ENCODE measurements around the gene TBX15.

The TBX15 gene

DNA sequence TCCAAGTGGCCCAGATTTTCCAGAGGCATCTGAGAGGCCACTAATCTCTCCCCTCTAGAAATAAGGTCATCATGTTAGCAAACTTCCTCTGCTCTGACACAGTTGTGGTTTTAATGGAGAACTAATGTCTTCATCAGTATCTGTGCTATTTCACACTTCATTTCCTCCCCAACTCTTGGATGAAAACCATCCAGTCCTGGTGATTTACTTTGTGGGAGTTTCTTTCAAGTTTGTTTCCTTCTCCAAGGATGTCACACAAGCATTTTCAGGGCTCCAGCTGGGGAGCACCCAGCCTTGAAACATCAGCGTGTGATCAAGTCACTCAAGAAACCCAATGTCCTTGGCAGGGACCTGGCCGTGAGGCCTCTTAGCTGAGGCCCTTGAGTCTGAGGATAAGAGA, 38.8 kb downstream of the TBX15 start:
- H3K27ac ChIP-seq: no peak overlapping the region
- no peak for TF ChIP-seq ZFX (IDR thresholded peaks at IDR 0.05)

DNA sequence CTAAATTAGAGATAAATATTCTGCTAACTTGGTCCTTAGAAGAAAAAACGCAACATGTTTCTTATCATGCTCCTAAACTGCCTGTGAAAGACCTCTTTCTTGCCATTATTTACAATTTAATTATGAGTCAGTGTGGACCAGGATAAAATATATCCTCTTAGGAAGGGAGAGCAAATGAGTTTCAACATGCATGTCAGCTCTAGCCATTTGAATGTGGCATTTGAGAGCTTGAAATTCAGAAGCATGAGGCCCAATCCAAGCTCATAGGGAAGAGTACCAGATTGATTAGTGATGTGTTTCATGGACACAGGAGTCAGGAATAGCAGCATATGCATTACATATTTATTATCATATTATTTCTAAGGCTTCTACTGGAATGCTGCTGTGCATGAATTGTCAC, 39.3 kb downstream of the TBX15 start:
- no peak for TF ChIP-seq ZFX (IDR thresholded peaks at IDR 0.05)
- TF ChIP-seq, protein P1, sequence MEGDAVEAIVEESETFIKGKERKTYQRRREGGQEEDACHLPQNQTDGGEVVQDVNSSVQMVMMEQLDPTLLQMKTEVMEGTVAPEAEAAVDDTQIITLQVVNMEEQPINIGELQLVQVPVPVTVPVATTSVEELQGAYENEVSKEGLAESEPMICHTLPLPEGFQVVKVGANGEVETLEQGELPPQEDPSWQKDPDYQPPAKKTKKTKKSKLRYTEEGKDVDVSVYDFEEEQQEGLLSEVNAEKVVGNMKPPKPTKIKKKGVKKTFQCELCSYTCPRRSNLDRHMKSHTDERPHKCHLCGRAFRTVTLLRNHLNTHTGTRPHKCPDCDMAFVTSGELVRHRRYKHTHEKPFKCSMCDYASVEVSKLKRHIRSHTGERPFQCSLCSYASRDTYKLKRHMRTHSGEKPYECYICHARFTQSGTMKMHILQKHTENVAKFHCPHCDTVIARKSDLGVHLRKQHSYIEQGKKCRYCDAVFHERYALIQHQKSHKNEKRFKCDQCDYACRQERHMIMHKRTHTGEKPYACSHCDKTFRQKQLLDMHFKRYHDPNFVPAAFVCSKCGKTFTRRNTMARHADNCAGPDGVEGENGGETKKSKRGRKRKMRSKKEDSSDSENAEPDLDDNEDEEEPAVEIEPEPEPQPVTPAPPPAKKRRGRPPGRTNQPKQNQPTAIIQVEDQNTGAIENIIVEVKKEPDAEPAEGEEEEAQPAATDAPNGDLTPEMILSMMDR (conservative IDR thresholded peaks at IDR 0.05): no peak
- no peak overlapping the region for H3K27ac ChIP-seq

DNA sequence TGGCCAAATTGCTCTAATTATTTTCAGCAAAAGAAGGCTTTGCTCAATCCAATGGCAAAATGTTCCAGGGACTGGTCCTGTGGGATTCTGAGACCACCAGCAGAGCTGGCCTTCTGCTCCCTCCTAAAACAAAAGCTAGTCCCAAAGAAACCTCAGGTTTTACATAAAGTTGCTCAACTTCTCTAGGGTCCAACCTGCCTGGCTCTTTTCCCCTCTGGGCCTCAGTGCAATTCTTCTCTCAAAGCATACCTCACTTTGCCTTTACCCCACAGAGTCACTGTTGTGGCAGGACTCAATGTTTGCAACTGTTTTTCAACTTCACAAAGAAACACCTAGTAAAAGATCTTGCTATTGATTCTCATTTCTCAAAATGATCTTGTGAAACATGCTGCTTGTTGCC, 39.8 kb downstream of the TBX15 start:
- TF ChIP-seq, protein P1 (conservative IDR thresholded peaks at IDR 0.05): no peak
- no peak for TF ChIP-seq ZFX (IDR thresholded peaks at IDR 0.05)
- H3K27ac ChIP-seq: no peak overlapping the region

DNA sequence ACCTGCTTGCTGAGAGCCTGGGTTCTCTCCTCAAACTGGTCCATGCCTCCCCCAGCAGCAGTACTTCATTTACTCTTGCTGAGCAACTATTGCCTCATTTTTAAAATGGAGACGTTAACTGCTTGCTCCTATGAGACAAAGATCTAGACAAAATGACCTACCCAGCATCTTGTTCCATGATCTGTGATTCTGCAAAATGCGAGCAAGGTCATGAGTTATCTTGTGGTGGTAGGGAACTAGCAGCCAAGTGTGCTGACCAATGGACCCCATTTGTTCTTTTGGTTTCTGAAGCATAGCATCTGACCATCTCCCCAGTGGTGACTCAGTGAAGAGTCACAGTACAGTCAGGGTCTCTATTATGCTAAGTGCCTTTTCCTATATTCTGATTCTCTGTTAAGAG, 40.4 kb downstream of the TBX15 start:
- TF ChIP-seq, protein P1 (conservative IDR thresholded peaks at IDR 0.05): no peak
- no peak for TF ChIP-seq ZFX (IDR thresholded peaks at IDR 0.05)
- no peak overlapping the region for H3K27ac ChIP-seq

DNA sequence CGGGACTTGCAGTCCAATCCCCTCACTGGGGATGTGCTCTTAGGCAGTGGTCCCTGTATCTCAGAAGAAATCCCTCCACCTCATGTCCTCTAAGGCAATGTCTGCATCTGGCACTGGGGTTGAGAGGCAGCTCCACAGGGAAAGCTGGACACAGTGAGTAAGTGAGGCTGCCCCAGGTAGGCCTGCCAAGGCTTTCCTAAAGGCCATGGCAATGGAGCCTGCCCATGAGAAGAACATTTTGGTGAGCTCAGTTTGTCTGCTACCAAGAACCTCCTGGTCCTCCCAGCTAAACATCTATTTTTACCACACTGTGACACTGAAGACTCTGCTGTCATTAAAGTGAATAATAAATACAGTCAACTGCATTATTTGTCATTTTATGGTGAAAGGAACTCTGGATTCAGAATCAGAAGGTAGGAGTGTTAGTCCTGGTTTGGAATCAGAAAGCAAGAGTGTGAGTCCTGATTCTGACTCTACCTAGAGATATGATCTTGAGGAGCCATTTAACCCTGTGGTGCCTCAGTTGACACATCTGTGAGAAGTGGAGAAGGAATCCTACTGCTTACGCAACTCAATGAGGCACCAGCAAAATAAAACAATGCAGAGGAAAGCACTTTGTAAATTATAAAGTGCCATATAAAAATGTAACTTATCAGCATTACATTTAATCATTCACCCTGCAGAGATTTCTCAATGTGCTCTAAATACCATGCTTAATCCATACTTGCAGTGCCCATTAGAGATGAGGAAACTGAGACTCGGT, 41.0 kb downstream of the TBX15 start:
- no peak overlapping the region for H3K27ac ChIP-seq
- no peak for TF ChIP-seq ZFX (IDR thresholded peaks at IDR 0.05)
- TF ChIP-seq, protein P1 (conservative IDR thresholded peaks at IDR 0.05): no peak

DNA sequence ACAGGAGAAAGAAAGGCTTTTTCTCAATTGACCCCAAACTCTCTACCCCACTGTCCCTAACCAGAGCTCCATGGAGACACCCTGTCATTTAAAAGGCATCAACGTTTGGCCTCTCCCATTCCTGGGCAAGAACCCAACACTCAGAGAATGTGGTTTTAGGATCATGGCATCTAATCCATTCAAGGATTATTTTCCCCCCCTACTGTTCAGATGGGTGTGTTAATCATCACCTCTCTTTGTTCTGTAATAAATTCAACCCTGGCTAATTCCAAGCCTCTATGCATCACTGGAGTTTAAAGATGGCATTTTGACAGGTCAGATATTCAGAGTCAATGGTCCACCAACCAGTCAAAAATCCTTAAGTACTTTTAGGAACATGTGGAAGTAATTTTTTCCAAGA, 42.7 kb downstream of the TBX15 start:
- TF ChIP-seq, protein P1 (conservative IDR thresholded peaks at IDR 0.05): no peak
- TF ChIP-seq ZFX (IDR thresholded peaks at IDR 0.05): no peak
- H3K27ac ChIP-seq: no peak overlapping the region

DNA sequence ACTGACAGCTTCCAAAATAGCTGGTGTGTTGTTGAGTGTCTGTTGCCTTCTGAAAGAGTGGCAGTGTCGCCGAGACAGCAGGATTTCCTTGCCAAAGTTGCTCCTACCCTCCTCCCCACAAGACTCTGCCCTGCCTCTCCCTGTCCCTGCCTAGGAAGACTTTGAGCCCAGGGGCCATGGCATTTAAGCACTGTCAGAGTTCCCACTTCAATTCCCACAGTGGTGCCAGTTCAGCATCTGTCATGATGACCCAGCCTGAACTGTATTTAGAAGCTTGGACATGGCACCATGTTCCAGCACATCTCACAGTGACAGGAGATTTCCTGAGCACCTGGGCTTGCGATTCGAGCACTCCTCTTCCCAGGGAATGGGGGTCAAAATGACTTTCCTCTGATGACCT, 43.6 kb downstream of the TBX15 start:
- no peak overlapping the region for H3K27ac ChIP-seq
- no peak for TF ChIP-seq ZFX (IDR thresholded peaks at IDR 0.05)
- TF ChIP-seq, protein P1 (conservative IDR thresholded peaks at IDR 0.05): no peak

DNA sequence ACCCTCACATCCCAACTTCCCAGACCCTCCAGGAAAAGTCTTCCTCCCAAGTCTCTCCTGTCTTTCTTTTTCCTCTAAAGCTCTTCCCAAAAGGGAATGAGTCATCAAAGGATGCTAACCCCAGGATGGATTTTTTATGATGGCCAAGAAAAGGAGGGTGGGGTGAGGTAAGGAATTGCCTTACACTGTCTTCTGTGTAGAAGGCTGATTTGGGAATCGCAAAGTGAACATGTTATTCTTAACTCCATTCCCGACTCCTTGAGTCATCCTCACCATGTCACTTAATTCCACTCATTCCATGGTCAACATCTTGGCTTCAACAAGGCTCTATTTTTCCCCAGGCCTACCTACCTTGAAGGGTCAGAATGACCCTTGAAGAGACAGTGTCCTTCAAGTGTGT, 44.0 kb downstream of the TBX15 start:
- TF ChIP-seq, protein P1 (conservative IDR thresholded peaks at IDR 0.05): no peak
- no peak for TF ChIP-seq ZFX (IDR thresholded peaks at IDR 0.05)
- H3K27ac ChIP-seq: no peak overlapping the region
